GM23338 (cell line): ENCODE results near the gene NECAB3.

ENCODE experiments used
- CREB1 ChIP-seq: fragments of 250-450 bp; sonication (Bioruptor Pico); IDR thresholded peaks from 2 replicates; pipeline ENCODE4 v1.5.0; 2020; ENCODE audit warnings: low read depth, mild to moderate bottlenecking, moderate library complexity
- CTCF ChIP-seq, 2 experiments: fragments of 200-600 bp in 1 of 2; sonication (generic) in 1 of 2; conservative IDR thresholded peaks; 2 replicates each; pipeline versions ENCODE4 v1.5.1 to v1.6.1; 2016 to 2017; ENCODE audit warnings: antibody characterized with exemption in 2 of 2, low read depth in 2 of 2, mild to moderate bottlenecking in 2 of 2, moderate library complexity in 1 of 2
- EZH2 ChIP-seq: fragments of 200-600 bp; sonication (generic); IDR thresholded peaks from one replicate; pipeline ENCODE4 v1.8.0; 2017; ENCODE audit warnings: antibody characterized with exemption, mild to moderate bottlenecking, low read depth; ENCODE audit not compliant: unreplicated experiment
- EZH2phosphoT487 ChIP-seq: fragments of 200-600 bp; sonication (generic); IDR thresholded peaks from one replicate; pipeline ENCODE4 v1.8.1; 2018; ENCODE audit warnings: antibody characterized with exemption; ENCODE audit not compliant: unreplicated experiment
- JUNB ChIP-seq: IDR thresholded peaks from one replicate; pipeline ENCODE4 v1.6.1; 2016; ENCODE audit warnings: antibody characterized with exemption; ENCODE audit not compliant: unreplicated experiment
- NANOG ChIP-seq: IDR thresholded peaks from 2 replicates; pipeline ENCODE4 v1.6.1; 2016; ENCODE audit warnings: antibody characterized with exemption, borderline replicate concordance
- POLR2AphosphoS5 ChIP-seq: IDR thresholded peaks from 2 replicates; pipeline ENCODE4 v1.6.1; 2016; ENCODE audit warnings: antibody characterized with exemption, low read depth
- REST ChIP-seq: IDR thresholded peaks from one replicate; pipeline ENCODE4 v1.6.1; 2018; ENCODE audit warnings: antibody characterized with exemption; ENCODE audit not compliant: unreplicated experiment
- STAT1 ChIP-seq: IDR thresholded peaks from one replicate; pipeline ENCODE4 v1.6.1; 2016; ENCODE audit warnings: antibody characterized with exemption; ENCODE audit not compliant: unreplicated experiment
- ZNF114 ChIP-seq: fragments of 250-450 bp; sonication (Bioruptor Pico); IDR thresholded peaks from 2 replicates; pipeline ENCODE4 v1.5.0; 2020; ENCODE audit warnings: mild to moderate bottlenecking, moderate library complexity
- ZNF331 ChIP-seq: fragments of 250-450 bp; sonication (Bioruptor Pico); IDR thresholded peaks from 2 replicates; pipeline ENCODE4 v1.5.0; 2020; ENCODE audit warnings: low read depth, mild to moderate bottlenecking, moderate library complexity
- ZNF462 ChIP-seq: fragments of 250-450 bp; sonication (Bioruptor Pico); IDR thresholded peaks from 2 replicates; pipeline ENCODE4 v1.5.0; 2020; ENCODE audit warnings: mild to moderate bottlenecking, moderate library complexity
- TF ChIP-seq, protein P1 (sequence below): IDR thresholded peaks from 2 replicates; pipeline ENCODE4 v1.6.1; 2016; ENCODE audit warnings: antibody characterized with exemption

DNA sequence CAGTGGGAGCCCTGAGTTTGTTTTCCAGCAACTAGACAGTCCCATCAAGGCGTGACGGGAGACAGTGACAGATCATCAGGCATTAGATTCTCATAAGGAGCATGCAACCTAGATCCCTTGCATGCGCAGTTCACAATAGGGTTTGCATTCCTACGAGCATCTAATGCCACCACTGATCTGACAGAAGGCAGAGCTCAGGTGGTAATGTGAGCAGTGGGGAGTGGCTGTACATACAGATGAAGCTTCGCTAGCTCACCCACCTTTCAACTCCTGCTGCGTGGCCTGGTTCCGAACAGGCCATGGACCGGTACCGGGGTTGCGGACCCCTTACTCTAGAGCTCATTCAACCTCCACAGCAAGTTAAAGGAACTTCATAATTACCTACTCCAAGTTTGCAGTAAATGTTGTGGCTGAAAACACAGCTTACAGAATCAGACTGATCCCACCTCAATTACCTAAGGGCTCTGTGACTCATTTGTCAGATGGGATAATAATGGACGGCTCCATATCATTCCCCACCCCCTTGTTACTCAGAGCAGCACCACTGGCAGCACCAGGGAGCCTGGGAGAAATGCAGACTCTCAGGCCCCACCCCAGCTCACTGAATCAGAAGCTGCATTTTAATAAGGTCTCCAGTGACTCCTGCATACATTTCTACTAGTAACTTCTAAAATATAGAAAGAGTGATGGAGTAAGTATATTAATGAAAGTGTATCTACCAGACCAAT is 30.1 kb upstream of the NECAB3 start:
- TF ChIP-seq CTCF (conservative IDR thresholded peaks at IDR 0.05; ENCODE audit: low read depth in 2 of 2) (no peak), JUNB (no peak), EZH2 (no peak), POLR2AphosphoS5 (no peak), REST (no peak), EZH2phosphoT487 (no peak), CREB1 (no peak), ZNF462 (CRISPR knock-in tag) (no peak), NANOG (no peak), ZNF331 (no peak), STAT1 (no peak), ZNF114 (CRISPR knock-in tag) (no peak)
- TF ChIP-seq, protein P1, sequence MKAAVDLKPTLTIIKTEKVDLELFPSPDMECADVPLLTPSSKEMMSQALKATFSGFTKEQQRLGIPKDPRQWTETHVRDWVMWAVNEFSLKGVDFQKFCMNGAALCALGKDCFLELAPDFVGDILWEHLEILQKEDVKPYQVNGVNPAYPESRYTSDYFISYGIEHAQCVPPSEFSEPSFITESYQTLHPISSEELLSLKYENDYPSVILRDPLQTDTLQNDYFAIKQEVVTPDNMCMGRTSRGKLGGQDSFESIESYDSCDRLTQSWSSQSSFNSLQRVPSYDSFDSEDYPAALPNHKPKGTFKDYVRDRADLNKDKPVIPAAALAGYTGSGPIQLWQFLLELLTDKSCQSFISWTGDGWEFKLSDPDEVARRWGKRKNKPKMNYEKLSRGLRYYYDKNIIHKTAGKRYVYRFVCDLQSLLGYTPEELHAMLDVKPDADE: no peak
